Measurements from ENCODE around the gene TMEM63B. TPM values are rescaled to one million over a fixed set of nuclear protein-coding genes. Genes with fewer than 3 reads are reported as not detected.

TMEM63B gene
- 11.5 TPM in 2 replicates for total RNA-seq (2014; rRNA removed; shearing (Covaris generic))

GRCh38 chr6:44127186-44128019 is at the start of gene TMEM63B, which contains the start of gene MRPL14:
Gene TMEM63B, plus strand, starts transcription at chr6:44127554. Its CDS starts 7,031 bp downstream, at chr6:44134585.
Gene MRPL14, minus strand, starts transcription at chr6:44127452. Its CDS starts 10,841 bp downstream, at chr6:44116611.
- no peaks in the 10 kb centered on the region for H3K27me3 ChIP-seq
- no peaks in the 10 kb centered on the region; the same call in 1 of the 2 replicates for H3K36me3 ChIP-seq
- peak within 1 kb of the TSS; percentile 66 for H3K27ac ChIP-seq
- H3K4me1 ChIP-seq, result peaks cover 11% of the 10 kb centered on the region
- DNase-seq, result peak; percentile 82 to 86
- peak within 1 kb of the TSS; percentile 67 for H3K4me3 ChIP-seq
- no peaks in the 10 kb centered on the region for H3K9me3 ChIP-seq (replicated peaks)

- no peak for DNase-seq
- no peaks in the 10 kb centered on the region for H3K9me3 ChIP-seq (replicated peaks)
- no peaks in the 10 kb centered on the region for H3K36me3 ChIP-seq
- H3K4me1 ChIP-seq, result peaks cover 3% of the 10 kb centered on the region; the same call in 1 of the 2 replicates
- H3K4me3 ChIP-seq, result no peak overlapping the region
- no peaks in the 10 kb centered on the region for H3K27me3 ChIP-seq
- no peak overlapping the region for H3K27ac ChIP-seq
These were observed 49.0 kb upstream of the TMEM63B start for GRCh38 chr6:44078219-44078826.

DNA sequence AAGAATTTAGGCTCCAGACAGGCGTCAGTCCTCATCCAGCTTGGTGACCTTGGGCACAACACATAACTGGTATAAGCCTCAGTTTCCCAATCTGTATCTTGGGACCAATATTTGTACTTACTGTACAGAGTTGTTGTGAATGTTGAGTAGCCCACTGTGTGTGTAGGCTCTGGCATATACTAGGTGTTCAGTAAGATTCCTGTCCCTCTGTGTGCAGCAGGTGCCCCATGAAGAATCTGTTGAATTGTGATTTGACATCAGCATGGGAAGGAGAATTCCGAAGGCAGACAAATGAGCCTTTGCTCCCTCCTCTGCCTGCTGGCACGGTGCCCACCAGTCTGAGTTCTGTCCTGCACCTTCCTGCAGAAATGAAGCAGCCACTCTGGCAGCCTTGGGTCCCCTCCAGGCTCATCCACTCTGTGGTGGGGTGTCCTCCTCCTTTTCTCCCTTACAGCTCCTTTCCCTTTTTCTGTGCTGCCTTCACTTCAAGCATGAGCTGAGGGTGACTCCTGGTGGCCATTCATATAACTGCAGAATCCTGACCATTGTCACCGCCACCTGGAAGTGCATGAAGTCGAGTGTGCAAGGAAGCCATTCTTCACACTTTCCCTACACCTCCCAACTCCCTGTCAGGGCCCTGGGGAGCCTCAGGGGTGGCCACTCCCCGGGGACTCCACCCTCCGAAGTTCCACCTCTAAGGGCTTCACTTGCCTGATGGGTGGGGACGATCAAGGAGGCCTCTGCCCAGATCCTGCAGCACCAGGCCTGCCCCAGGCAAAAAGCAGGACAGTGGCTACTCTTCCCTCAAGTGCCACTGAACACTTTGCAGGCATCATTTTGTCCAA is 48.3 kb upstream of the TMEM63B start:
- peak; percentile 60 to 87 for DNase-seq
- no peaks in the 10 kb centered on the region for H3K9me3 ChIP-seq (replicated peaks)
- H3K27ac ChIP-seq, result no peak overlapping the region

DNA sequence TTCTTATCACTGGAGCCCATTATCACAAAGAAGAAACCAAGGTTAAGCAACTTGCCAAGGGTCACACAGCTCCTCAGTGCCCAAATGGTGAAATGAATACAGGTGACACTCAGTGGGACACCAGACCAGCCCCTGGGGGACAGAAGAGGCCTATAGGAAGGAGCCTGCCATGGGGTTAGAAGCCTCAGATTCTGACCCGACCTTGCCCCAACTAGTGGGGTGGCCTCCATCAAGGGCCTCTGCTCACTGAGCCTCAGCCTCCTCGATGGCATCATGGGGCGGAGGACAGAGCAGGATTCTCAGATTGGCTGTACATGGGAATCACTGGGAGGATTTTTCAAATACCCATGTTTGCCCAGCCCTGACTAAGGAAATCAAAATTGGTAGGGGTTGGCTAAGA is 47.7 kb upstream of the TMEM63B start:
- H3K27ac ChIP-seq, result no peak overlapping the region
- H3K27me3 ChIP-seq, result no peaks in the 10 kb centered on the region
- H3K4me1 ChIP-seq, result peaks cover 4% of the 10 kb centered on the region; the same call in 1 of the 2 replicates
- no peak for DNase-seq
- no peaks in the 10 kb centered on the region for H3K9me3 ChIP-seq (replicated peaks)
- H3K36me3 ChIP-seq, result no peaks in the 10 kb centered on the region
- no peak overlapping the region for H3K4me3 ChIP-seq

More for the DNA sequence above, 48.3 kb upstream of the TMEM63B start:
- H3K4me1 ChIP-seq, result peaks cover 3% of the 10 kb centered on the region; the same call in 1 of the 2 replicates
- no peak overlapping the region for H3K4me3 ChIP-seq
- H3K36me3 ChIP-seq, result no peaks in the 10 kb centered on the region
- no peaks in the 10 kb centered on the region for H3K27me3 ChIP-seq

GRCh38 chr6:44080561-44081521 is 46.5 kb upstream of the TMEM63B start:
- DNase-seq, result no peak
- Histone ChIP-seq H3K4me3 (no peak overlapping the region), H3K27me3 (no peaks in the 10 kb centered on the region), H3K4me1 (peaks cover 8% of the 10 kb centered on the region; the same call in 1 of the 2 replicates), H3K36me3 (no peaks in the 10 kb centered on the region), H3K27ac (no peak overlapping the region), H3K9me3 (replicated peaks) (no peaks in the 10 kb centered on the region)

- Histone ChIP-seq H3K4me3 (no peak overlapping the region), H3K4me1 (peaks cover 8% of the 10 kb centered on the region; the same call in 1 of the 2 replicates), H3K27me3 (no peaks in the 10 kb centered on the region), H3K9me3 (replicated peaks) (no peaks in the 10 kb centered on the region), H3K36me3 (no peaks in the 10 kb centered on the region), H3K27ac (no peak overlapping the region)
- no peak for DNase-seq
These were observed 45.6 kb upstream of the TMEM63B start for GRCh38 chr6:44081753-44082152.

DNA sequence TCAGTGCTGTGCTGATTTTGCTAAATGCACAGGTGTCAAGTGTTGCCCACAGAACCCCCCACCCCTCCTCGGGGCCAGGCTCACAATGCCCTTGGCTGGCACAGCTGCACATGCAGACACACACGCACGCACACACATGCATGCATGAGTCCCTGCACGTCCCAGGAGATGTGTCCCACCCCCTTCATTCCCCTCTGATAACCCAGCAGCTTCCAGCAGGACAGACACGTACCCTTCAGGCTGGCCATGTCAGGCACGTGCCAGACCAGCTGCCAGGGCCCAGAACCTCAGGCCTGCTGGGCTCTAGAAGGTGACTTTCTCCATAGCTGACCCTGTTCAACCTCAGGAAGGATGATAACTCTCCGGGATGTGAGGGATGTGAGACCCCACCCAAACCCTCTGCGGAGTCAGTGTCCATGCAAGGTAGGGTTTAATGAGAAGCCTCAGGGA is 44.5 kb upstream of the TMEM63B start:
- Histone ChIP-seq H3K27ac (no peak overlapping the region), H3K9me3 (replicated peaks) (no peaks in the 10 kb centered on the region), H3K4me1 (peaks cover 8% of the 10 kb centered on the region; the same call in 1 of the 2 replicates), H3K4me3 (no peak overlapping the region), H3K27me3 (no peaks in the 10 kb centered on the region), H3K36me3 (no peaks in the 10 kb centered on the region)
- DNase-seq, result no peak

GRCh38 chr6:44084231-44085014 is 42.9 kb upstream of the TMEM63B start:
- Histone ChIP-seq H3K4me1 (peaks cover 8% of the 10 kb centered on the region; the same call in 1 of the 2 replicates), H3K36me3 (no peaks in the 10 kb centered on the region), H3K4me3 (no peak overlapping the region), H3K9me3 (replicated peaks) (no peaks in the 10 kb centered on the region), H3K27me3 (no peaks in the 10 kb centered on the region), H3K27ac (no peak overlapping the region)
- peak; percentile 68 to 85 for DNase-seq

- Histone ChIP-seq H3K4me3 (no peak overlapping the region), H3K4me1 (peaks cover 8% of the 10 kb centered on the region; the same call in 1 of the 2 replicates), H3K9me3 (replicated peaks) (no peaks in the 10 kb centered on the region), H3K36me3 (no peaks in the 10 kb centered on the region), H3K27ac (no peak overlapping the region), H3K27me3 (no peaks in the 10 kb centered on the region)
- no peak for DNase-seq
These were observed 42.1 kb upstream of the TMEM63B start for GRCh38 chr6:44085219-44085618.

- H3K9me3 ChIP-seq (replicated peaks), result no peaks in the 10 kb centered on the region
- peaks cover 8% of the 10 kb centered on the region; the same call in 1 of the 2 replicates for H3K4me1 ChIP-seq
- no peak overlapping the region for H3K4me3 ChIP-seq
- DNase-seq, result no peak
- H3K27me3 ChIP-seq, result no peaks in the 10 kb centered on the region
- H3K36me3 ChIP-seq, result no peaks in the 10 kb centered on the region
- no peak overlapping the region for H3K27ac ChIP-seq
These were observed 40.3 kb upstream of the TMEM63B start for GRCh38 chr6:44086931-44087574.

DNA sequence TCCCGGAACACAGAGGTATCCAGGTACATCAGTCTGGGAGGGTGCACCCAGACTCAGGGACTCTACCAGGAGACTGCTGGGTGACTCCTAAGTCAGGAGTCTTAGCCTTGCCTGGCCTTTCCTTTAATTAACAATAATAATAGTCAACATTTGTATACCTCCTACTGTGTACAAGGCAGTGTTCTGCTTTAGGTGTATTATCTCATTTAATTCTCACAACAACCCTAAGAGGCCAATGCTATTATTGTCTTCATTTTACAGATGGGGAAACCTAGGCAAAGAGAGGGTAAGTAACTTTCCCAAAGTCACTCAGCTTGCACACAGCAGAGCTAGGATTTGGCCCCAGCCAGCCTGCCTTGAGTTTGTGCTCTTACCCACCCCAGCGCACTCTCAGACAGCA is 39.7 kb upstream of the TMEM63B start:
- Histone ChIP-seq H3K27ac (no peak overlapping the region), H3K27me3 (no peaks in the 10 kb centered on the region), H3K4me3 (no peak overlapping the region)

DNA sequence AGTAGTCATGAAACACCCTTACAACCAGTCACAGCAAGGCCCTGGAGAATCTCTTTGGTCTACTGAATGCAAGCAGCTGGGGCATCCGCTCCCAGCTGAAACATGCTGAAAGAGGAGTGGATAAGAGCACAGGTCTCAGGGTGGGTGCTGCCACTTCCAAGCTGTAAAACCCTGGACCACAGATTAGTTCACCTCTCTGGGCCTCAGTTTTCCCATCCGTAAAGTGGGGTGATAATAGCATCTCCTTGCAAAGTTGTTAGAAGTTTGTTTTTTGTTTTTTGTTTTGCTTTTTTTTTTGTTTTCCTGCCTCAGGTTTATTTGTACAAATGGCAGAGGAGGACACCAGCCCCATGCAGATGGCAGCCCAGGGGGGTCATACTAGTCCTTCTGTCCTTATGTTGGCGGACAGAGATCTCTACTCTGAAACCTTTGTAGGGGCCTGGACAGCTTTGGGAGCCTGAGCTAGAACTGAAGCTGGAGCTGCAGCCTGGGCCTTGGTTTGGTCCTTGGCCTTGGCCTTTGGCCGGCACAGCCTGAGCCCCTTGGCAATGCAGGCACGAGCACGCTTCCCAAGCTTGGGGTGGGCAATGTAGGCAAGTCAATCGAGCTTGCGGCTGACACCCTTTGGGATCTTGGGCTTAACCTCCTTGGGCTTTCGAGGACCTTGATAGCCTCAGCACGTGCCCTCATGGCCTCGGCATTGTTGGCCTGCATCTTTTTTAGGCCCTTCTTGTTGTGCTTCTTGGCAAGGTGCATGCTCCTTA is 38.3 kb upstream of the TMEM63B start:
- no peaks in the 10 kb centered on the region for H3K36me3 ChIP-seq
- H3K4me1 ChIP-seq, result peaks cover 8% of the 10 kb centered on the region; the same call in 1 of the 2 replicates
- H3K27me3 ChIP-seq, result no peaks in the 10 kb centered on the region
- H3K4me3 ChIP-seq, result no peak overlapping the region
- no peaks in the 10 kb centered on the region for H3K9me3 ChIP-seq (replicated peaks)
- no peak for DNase-seq
- H3K27ac ChIP-seq, result no peak overlapping the region

More for the DNA sequence above, 39.7 kb upstream of the TMEM63B start:
- DNase-seq, result no peak
- no peaks in the 10 kb centered on the region for H3K9me3 ChIP-seq (replicated peaks)
- peaks cover 8% of the 10 kb centered on the region; the same call in 1 of the 2 replicates for H3K4me1 ChIP-seq
- H3K36me3 ChIP-seq, result no peaks in the 10 kb centered on the region

Data from SJCRH30 (cell line).